ENCODE results near the gene MYBPC3. TPM values are rescaled to one million over a fixed set of nuclear protein-coding genes. Genes with fewer than 3 reads are reported as not detected.

The MYBPC3 gene
- total RNA-seq, 1 donor from 2014 or later, result not detected

DNA sequence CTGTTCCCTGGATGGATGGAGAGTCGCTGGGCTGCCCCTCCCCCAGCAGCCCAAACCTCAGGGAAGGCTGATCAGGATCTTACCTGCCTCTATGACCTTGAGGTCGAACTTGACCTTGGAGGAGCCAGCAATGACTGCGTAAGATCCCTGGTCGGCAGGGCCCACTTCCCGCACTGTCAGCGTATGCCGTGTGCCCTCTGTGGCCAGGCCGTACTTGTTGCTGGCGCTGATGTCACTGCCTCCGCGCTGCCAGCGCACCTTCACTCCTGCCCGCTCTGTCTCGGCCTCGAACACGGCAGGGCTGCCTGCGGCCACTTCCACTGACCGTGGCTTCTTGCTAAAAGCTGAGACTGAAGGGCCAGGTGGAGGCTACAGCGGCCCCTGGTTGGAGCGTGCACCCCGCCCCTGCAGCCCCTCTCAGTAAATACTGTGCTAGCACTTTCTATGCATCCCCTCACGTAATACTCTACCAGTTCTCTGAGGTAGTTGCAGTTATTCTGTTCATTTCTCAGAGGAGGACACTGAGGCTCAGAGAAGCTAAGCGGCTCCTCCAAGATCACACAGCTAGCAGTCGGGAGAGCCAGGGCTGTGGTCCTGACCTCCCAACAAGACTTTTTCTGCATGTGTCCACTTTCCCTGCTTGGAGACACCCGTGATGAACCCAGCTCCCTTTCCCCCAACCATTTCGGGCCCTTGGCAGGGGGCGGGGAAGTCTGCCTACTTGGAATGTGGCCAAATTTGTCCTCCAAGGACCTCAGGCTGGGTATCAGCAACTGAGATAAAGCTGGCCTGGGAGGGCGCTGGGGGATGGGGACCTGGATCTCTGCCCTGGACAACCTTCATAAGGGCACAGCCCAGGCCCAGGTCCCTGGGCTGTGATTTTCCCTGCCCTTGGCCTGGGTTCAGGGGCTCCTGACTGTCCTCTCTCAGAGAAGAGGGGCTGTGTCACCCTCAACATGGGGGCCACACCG lies 1.1 kb downstream of the MYBPC3 start:
- TF ChIP-seq, protein P1, sequence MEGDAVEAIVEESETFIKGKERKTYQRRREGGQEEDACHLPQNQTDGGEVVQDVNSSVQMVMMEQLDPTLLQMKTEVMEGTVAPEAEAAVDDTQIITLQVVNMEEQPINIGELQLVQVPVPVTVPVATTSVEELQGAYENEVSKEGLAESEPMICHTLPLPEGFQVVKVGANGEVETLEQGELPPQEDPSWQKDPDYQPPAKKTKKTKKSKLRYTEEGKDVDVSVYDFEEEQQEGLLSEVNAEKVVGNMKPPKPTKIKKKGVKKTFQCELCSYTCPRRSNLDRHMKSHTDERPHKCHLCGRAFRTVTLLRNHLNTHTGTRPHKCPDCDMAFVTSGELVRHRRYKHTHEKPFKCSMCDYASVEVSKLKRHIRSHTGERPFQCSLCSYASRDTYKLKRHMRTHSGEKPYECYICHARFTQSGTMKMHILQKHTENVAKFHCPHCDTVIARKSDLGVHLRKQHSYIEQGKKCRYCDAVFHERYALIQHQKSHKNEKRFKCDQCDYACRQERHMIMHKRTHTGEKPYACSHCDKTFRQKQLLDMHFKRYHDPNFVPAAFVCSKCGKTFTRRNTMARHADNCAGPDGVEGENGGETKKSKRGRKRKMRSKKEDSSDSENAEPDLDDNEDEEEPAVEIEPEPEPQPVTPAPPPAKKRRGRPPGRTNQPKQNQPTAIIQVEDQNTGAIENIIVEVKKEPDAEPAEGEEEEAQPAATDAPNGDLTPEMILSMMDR (IDR thresholded peaks at IDR 0.05), result no peak
- Mint-ChIP-seq H3K36me3 (ENCODE audit: low read depth) (no peaks in the 10 kb centered on the region), H3K4me1 (ENCODE audit: low read depth) (peaks cover 6% of the 10 kb centered on the region), H3K27me3 (ENCODE audit: low read depth) (no peaks in the 10 kb centered on the region), H3K9me3 (ENCODE audit: low read depth) (no peaks in the 10 kb centered on the region), H3K4me3 (ENCODE audit: unreplicated experiment) (no peak overlapping the region), H3K27ac (ENCODE audit: unreplicated experiment) (no peak overlapping the region)
- DNase-seq (ENCODE audit: low spot score), result no peak

DNA sequence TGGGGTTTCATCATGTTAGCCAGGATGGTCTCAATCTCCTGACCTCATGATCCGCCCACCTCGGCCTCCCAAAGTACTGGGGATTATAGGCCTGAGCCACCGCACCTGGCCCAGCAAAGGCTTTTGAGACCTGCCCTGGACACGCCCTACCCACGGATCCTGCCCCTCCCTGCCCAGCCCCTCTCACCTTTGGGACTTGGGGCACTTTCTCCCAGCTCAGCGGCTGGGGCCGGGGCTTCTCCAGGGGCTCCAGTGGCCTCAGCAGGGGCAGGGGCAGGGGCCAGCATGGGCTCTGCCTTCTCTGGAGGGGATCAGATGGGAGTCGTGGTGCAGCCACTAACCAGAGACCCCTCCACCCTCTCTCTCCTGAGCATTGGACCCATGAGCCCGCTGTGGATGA lies 2.2 kb downstream of the MYBPC3 start:
- H3K9me3 Mint-ChIP-seq (ENCODE audit: low read depth), result no peaks in the 10 kb centered on the region
- no peak for DNase-seq (ENCODE audit: low spot score)
- TF ChIP-seq, protein P1 (IDR thresholded peaks at IDR 0.05), result no peak
- H3K4me1 Mint-ChIP-seq (ENCODE audit: low read depth), result peaks cover 6% of the 10 kb centered on the region
- no peaks in the 10 kb centered on the region for H3K36me3 Mint-ChIP-seq (ENCODE audit: low read depth)
- H3K27me3 Mint-ChIP-seq (ENCODE audit: low read depth), result no peaks in the 10 kb centered on the region
- H3K4me3 Mint-ChIP-seq (ENCODE audit: unreplicated experiment), result no peak overlapping the region
- no peak overlapping the region for H3K27ac Mint-ChIP-seq (ENCODE audit: unreplicated experiment)

DNA sequence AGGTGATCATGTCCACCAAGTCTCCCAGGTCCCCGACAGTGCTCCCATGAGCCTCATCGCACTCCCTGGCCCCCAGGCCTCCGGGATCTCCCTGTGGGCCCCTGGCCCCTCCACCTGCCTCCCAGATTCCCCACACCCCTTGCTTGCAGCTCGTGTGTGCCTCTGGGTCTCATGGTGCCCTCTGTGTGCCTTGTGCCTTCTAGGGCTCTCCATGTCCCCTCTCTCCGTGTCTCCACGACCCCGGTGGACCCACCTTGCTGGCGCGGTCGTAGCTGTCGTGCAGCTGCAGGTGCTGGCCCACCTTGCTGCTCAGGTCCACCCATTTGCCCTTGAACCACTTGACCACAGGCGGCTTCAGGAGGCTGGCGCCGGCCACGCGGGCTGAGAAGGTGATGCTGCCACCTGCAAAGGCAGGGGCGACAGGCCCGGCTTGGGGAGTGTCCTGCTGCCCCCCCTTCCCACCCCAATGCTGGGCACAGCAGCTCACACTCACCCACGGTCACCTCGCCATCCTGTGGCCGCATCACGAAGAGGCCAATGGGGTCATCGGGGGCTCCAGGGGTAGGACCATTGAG lies 2.9 kb downstream of the MYBPC3 start:
- Mint-ChIP-seq H3K27ac (ENCODE audit: unreplicated experiment) (no peak overlapping the region), H3K27me3 (ENCODE audit: low read depth) (no peaks in the 10 kb centered on the region), H3K36me3 (ENCODE audit: low read depth) (no peaks in the 10 kb centered on the region), H3K9me3 (ENCODE audit: low read depth) (no peaks in the 10 kb centered on the region), H3K4me3 (ENCODE audit: unreplicated experiment) (no peak overlapping the region), H3K4me1 (ENCODE audit: low read depth) (peaks cover 2% of the 10 kb centered on the region)
- TF ChIP-seq, protein P1 (IDR thresholded peaks at IDR 0.05), result no peak
- no peak for DNase-seq (ENCODE audit: low spot score)

DNA sequence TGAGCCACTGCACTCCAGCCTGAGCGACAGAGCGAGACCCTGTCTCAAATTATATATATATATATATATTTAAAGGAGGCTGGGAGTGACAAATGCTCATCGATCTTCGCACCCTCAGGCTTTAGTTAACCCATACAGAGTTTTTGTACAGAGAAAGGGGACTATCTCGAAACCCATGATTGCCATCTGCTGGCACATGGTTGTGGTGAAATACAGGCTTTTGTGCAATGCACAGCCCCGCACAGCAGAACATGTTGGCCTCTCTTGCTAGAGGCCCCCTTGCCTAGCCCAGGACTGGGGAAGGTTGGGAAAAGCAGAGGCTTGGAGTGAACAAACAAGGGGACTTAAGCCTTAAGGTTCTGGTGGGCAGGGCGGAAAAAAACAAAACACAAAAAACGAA lies 3.6 kb downstream of the MYBPC3 start:
- TF ChIP-seq, protein P1 (IDR thresholded peaks at IDR 0.05), result peak; percentile 70
- Mint-ChIP-seq H3K4me3 (ENCODE audit: unreplicated experiment) (no peak overlapping the region), H3K9me3 (ENCODE audit: low read depth) (no peaks in the 10 kb centered on the region), H3K4me1 (ENCODE audit: low read depth) (no peaks in the 10 kb centered on the region), H3K27me3 (ENCODE audit: low read depth) (no peaks in the 10 kb centered on the region), H3K36me3 (ENCODE audit: low read depth) (no peaks in the 10 kb centered on the region), H3K27ac (ENCODE audit: unreplicated experiment) (no peak overlapping the region)
- no peak for DNase-seq (ENCODE audit: low spot score)

DNA sequence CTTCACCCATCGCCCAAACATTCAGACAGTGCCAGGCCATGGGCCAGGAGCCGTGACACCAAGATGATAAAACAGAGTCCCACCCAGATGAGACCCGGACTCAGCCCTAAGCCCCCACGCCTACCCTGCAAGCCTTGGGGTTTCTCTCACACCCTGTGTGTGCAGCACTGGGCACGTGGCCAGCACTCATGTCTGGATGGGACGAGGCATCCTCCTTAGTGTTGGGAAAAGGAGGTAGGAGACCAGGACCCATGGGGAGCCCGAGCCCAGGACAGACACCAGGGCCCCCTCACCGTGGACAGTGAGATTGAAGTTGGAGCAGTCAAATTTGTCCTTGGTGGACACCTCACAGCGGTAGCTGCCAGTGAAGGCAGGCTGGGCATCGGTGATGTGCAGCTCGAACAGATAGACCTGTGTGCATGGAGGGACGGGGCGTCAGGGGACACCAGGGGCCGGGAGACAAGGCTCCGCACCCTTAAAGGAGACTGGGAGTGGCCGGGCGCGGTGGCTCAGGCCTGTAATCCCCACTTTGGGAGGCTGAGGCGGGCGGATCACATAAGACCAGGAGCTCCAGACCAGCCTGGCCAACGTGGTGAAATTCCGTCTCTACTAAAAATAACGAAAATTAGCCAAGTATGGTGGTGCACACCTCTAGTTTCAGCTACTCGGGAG lies 4.2 kb downstream of the MYBPC3 start:
- H3K36me3 Mint-ChIP-seq (ENCODE audit: low read depth), result no peaks in the 10 kb centered on the region
- no peak overlapping the region for H3K4me3 Mint-ChIP-seq (ENCODE audit: unreplicated experiment)
- no peak for DNase-seq (ENCODE audit: low spot score)
- no peaks in the 10 kb centered on the region for H3K9me3 Mint-ChIP-seq (ENCODE audit: low read depth)
- H3K4me1 Mint-ChIP-seq (ENCODE audit: low read depth), result no peaks in the 10 kb centered on the region
- H3K27ac Mint-ChIP-seq (ENCODE audit: unreplicated experiment), result no peak overlapping the region
- TF ChIP-seq, protein P1 (IDR thresholded peaks at IDR 0.05), result no peak
- no peaks in the 10 kb centered on the region for H3K27me3 Mint-ChIP-seq (ENCODE audit: low read depth)

Measured in chondrocyte (in vitro differentiated cells).